Posterior vena cava (tissue), 2 donors: ENCODE results near the gene COPS3. TPM values are rescaled to one million over a fixed set of nuclear protein-coding genes. Genes with fewer than 3 reads are reported as not detected.

ENCODE experiments used
- DNase-seq: peaks from one replicate; pipeline ENCODE4 v3.0.0-alpha.2; 2020; ENCODE audit warnings: low spot score
- intact Hi-C, 2 donors: fragments of 100-400 bp; cut with DNase I; formaldehyde crosslinking; loops; one replicate each; pipeline versions ENCODE4 v1.14.1 to v1.14.2; 2022 to 2023
- total RNA-seq, 2 donors: library from RNA; stranded (reverse); fragmentation: NEBNext Ultra II Directional; extraction: Animal tissue kit (Norgen Biotek cat#: 25700); gene quantifications; one replicate each; pipeline ENCODE4 v1.2.1, GENCODE V29; 2021
- donor health status: DM: yes; HTN: yes; CAD: no.
- donor health status: DM: yes; HTN: yes; CAD: no.

The COPS3 gene
- total RNA-seq, 2 donors from 2014 or later: 45.3 to 54.6 TPM

DNA sequence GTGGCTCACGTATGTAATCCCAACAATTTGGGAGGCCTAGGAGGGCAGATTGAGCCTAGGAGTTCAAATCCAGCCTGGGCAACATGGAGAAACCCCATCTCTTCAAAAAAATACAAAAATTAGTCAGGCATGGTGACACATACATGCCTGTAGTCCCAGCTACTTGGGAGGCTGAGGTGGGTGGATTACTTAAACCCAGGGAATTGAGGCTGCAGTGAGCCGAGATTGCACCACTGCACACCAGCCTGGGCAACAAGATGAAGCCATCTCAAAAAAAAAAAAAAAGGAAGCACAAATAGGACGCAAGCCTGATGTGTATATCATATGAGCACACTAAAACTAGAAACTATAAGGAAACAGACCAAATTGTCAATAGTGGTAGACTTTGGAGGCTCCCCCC, 27.0 kb downstream of the COPS3 start:
- intact Hi-C loops: no loop called here
- peak; percentile 1 for DNase-seq

DNA sequence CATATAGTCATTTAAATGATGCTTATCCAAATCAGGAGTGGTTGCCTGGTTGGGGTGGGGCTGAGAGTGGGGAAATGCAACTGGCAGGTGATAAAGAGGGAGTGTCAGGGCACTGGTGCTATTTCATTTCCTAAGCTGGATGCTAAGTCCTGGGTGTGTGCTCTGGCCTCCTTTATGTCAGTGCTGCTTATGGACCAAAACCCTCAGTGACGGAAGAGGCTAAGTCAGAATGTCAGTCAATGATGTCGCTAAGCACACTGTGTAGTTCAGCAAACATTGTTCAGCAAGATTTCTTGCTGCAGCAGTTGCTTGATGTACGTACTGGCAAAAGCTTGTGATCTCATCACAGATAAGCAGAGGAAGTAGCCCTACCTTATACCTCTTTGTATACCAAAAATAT, 27.6 kb downstream of the COPS3 start:
- intact Hi-C loops: no loop called here
- DNase-seq: peak; percentile 9

DNA sequence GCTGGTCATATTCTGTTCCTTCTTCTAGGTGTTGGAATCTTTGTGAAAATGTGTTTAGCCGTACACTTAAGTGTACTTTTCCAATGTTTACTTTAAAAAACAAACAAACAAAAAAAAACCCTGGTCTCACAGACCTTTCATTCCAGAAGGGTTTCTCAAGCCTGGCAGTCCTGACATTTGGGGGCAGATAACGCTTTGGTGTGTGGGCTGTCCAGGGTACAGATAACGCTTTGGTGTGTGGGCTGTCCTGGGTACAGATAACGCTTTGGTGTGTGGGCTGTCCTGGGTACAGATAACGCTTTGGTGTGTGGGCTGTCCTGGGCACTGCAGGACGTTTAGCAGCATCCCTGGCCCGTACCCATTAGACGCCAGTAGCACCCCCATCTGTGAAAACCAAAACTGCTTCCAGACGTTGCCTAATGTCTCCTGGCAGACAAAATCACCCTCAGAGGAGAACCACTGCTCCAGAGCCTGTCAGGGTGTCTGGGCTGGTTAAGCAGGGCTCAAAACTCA, 28.8 kb downstream of the COPS3 start:
- peak; percentile 16 for DNase-seq
- intact Hi-C loops: no loop called here

DNA sequence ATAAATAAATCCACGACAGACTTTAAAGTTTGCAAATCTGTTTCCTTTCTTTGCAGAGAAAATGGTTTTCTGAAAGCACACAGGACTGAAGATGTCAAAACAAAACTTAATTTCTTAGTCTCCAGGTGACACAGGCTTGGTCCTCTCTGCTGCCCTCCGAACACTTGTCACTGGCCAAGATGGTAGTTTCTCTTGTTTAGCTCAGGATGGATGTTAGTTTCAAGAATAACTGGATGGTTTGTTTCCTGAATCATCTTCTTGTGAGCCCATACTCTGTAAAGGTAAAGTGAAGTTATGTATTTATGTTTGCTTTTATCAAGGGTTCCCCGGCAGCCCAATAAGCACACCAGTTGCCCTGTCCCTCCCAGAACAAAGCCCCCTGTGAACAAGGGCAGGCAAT, 34.2 kb downstream of the COPS3 start:
- intact Hi-C loops: no loop called here
- peak; percentile 1 for DNase-seq

DNA sequence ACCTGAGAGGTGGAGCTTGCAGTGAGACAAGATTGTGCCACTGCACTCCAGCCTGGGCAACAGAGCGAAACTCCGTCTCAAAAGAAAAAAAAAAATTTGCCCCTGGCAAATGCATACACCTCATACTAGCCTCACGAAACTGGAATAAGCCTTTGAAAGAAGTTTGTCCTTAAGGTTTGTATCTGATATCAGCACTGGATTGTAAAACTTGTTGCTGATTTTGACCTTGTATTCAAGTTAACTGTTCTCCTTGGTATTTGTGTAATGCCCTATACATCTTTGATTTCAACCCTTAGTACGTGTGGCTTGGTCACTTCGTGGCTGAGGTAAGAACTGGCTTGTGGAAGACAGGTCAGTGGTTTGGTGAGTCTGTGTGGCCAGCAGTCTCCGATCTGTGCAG, 37.9 kb downstream of the COPS3 start:
- no peak for DNase-seq
- intact Hi-C loops: no loop called here

DNA sequence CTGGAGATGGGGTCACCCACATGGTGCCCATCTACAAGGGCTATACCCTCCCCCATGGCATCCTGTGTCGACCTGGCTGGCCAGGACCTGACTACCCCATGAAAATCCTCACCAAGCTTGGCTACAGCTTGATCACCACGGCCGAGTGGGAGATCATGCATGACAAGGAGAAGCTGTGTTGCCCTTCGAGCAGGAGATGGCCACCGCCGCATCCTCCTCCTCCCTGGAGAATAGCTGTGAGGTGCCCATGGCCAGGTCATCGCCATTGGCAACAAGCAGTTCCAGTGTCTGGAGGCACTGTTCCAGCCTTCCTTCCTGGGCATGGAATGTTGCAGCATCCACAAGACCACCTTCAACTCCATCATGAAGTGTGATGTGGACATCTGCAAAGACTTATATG, 38.8 kb downstream of the COPS3 start:
- intact Hi-C loops: no loop called here
- peak; percentile 72 for DNase-seq

DNA sequence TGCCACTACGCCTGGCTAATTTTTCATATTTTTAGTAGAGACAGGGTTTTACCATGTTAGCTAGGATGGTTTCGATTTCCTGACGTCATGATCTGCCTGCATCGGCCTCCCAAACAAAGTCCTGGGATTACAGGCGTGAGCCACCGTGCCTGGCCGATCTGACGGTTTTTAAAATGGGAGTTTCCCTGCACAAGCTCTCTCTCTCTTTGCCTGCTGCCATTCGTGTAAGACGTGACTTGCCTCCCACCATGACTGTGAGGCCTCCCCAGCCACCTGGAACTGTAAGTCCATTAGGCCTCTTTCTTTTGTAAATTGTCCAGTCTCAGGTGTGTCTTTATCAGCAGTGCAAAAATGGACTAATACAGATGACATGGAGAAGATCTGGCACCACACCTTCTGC, 39.4 kb downstream of the COPS3 start:
- DNase-seq: peak; percentile 29
- intact Hi-C loops: no loop called here

DNA sequence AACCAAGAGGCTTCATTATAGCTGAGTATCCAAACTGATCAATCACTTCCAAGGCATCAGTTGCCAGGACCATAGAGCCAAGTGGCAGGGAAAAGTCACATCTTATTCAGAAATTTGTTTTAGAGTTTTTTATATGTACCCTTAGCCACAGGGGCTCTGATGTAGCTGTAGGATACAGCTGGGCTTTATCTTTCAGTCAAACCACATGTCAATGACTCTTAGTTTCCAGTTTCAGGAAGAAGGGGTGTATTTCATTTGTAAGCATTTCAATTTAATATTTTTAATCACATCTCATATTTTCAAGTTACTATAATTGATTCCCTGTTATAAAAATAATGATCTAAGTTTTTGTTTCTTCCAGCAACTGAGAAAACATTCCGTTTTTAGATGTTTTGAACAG, 41.2 kb downstream of the COPS3 start:
- DNase-seq: no peak
- intact Hi-C loops: loop anchor here in 1 of 2 donors (5.0 kb wide), 1 partner anchor 38 kb away; no protein-coding TSS in a partner anchor

DNA sequence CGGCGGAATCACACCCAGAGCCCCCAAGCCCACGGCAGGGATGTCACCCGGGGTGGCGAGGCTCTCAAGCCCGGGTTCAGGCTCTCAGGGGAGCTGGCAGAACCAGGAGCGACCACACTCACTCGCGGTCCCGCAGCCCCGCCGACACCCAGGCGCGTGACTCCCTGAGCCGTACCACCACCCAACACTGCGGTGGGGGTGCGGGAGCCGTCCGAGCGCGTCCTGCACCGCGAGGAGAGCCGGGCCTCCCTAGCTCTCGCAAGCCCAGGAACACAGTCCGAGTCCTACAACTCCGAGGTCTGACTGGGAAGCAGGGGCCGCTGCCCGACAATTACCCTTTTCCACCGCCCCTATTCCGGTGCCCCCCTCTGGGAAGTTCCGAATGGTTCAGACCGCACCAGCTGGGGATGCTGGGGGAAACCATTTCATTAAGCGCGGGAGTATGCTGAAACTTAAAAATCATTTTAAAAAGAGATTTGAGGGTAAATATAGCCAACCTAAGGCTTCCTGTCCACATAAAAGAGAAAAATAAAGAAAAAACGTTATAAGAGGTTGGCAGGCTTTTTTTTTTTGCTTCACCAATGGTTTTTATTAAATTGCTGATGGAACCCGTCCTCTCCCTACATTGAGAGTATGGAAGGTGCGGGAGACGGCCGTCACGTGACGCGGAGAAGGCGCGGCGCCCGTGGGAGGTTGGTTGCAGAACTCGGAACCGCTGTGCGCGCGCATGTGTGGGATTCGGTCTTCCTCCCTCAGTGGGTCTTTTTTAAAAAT, 43.8 kb downstream of the COPS3 start, which contains the start of gene FLCN:
Gene FLCN, minus strand, starts transcription at position 143 of the 774 bp plus-strand sequence. CDS start 9,031 bp downstream, outside the sequence.
- intact Hi-C loops: loop anchor here in 1 of 2 donors (5.0 kb wide), 1 partner anchor 35 kb away; no protein-coding TSS in a partner anchor
- DNase-seq: peak; percentile 98

DNA sequence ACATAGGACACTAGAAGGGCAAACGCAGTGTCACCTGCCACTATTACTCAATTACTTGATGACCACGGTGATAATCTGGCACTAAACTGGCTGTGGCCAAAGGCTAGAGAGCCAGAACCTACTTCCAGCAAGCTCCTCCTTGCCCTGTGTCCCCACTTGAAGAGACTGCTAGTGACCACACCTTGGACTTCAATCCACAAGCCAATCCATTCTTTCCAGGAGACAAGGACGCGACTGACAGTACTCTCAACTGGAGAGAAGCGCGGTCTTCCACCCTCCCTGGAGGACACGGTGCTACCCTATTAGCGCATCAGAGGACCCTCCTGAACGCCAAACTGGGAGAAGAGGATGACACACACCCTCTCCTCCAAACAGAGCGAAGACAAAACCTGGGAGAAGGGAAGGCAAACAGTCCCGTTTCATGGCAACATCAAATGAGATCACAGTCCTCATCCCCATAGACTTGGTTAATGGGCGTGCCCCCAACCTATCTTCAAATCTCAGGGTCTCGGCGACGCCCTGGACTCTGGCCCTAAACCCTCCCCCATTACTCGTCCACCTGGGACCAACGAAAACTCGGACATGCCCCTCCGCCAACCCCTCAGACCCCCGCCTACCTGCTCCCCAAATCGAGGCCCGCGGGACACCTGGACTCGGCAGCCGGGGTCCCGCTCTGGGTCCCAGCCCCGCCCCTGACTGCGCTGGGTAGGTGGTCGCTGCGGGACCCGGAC, 44.6 kb downstream of the COPS3 start:
- DNase-seq: peak; percentile 51
- intact Hi-C loops: loop anchor here in 1 of 2 donors (5.0 kb wide), 1 partner anchor 34 kb away; no protein-coding TSS in a partner anchor

DNA sequence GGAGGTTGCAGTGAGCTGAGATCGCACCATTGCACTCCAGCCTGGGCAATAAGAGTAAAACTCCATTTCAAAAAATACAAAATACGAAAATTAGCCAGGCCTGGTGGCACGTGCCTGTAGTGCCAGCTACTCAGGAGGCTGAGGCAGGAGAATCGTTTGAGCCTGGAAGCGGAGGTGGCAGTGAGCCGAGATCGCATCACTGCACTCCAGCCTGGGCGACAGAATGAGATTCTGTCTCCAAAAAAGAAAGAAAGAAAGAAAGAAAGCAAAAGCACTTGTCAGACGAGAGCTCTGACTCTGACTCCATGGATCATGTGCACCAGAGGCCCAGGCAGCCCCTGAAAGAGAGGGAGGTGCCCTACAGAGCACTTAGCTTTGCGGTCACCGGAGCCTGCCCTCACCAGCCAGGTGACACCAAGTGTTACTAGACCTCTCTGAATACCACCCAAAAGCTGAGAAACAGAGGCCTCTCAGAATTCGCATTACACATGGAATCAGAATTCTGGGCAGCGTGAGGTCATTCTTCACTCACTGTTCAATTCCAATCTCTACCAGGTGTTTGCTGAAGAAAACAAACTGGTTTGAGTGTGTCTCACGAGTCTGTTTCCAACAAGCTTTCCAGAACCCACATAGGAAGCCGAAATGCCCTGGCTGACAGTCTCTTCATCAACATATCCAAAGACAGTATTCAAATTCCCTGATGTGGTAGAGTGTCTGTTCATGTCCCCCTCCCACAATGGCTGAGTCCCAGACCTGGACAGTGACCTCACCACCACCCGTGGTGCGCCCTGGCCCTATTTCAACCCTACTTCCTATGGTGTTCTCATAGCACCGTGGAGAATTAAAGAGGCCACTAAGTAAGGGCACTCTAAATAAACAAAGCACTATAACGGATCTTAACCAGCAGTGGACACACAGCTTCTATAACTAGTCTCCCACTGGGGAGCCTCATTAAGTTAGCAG, 45.6 kb downstream of the COPS3 start:
- intact Hi-C loops: loop anchor here in 1 of 2 donors (5.0 kb wide), 1 partner anchor 33 kb away; no protein-coding TSS in a partner anchor
- peak; percentile 69 for DNase-seq

DNA sequence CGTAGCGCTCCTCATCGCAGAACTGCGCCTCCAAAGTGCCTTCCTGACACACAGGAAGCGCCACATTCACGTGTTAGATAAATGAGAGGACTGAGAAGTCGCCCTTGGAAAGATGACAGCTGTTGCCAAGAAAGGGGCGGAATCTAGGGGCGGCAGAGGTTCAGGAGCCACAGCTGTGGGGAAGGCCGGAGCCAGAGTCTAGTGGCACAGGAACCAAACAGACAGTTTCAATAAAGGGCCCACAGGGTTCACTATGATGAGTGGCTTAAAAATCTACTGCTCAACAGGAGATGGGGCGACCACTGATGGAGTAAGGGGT, 48.8 kb downstream of the COPS3 start:
- intact Hi-C loops: no loop called here
- peak; percentile 30 for DNase-seq

DNA sequence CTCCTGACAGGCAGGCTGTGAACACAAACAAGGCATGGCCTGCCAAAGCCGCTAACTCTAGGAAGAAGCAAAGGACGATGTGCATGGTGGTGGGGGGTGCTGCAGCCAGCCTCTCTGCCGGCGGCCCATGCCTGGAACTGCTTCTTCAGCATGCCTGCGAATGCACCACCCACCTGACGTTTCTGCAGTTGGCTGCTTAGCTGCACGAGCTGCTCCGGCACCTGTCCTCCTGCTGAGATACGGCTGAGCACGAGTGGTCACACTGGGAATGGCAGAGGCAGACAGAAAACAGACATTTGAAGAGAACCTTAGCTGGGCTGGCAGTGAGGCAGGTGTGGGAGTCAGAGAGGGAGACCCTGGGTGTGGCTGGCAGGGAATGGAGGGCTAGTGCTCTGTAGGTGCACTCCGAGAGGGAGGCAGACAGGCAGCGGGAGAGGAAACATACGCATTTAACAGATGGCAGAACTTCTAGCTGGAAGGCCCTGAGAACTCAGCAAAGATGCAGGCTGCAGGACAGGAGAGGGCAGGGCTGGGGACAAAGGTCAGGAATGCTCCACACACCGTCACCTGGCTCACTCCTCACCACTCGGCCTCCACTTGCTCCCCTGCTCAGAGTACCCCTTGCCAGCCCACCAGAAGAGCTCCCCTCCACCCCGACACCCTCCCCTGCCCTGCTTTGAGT, 49.3 kb downstream of the COPS3 start:
- DNase-seq: peak; percentile 73
- intact Hi-C loops: no loop called here

DNA sequence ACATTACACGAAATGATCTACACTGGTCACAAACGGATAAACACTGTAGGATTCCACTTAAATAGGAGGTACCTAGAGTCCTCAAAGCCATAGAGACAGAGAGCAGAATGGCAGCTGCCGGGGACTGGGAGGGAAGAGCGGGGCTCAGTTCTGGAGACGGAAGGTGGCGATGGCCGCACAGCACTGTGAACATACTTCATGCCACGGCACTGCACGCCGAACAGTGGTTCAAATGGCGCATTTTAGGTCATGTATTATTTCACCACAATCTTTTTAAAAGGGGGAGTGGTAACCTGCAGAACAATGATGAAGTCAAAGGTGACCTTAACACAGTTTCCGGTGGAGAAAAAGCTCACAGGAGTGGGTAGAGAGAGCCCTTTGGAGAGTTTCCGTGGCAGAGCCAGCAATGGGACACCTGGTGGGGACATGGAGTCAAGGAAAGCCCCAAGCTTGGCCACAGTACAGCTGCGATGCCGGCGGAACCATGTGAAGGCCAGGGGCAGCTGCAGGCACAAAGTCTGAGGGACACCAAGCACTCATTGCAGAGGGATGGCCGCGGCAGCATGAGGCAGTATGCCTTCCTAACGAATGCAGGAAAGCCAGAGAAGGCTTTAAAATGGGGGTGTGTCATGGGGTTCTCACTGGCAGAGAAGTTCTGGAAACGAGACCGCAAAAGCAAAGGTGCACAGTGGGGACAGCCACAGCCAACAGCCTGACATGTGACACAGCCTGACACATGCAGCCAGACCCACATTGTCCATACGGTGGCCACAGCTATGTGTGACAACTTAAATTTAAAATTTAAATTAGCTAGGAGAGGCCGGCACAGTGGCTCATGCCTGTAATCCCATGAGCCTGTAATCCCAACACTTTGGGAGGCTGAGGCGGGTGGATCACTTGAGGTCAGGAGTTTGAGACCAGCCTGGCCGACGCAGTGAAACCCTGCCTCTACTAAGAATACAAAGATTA, 51.3 kb downstream of the COPS3 start:
- DNase-seq: peak; percentile 58
- intact Hi-C loops: no loop called here

DNA sequence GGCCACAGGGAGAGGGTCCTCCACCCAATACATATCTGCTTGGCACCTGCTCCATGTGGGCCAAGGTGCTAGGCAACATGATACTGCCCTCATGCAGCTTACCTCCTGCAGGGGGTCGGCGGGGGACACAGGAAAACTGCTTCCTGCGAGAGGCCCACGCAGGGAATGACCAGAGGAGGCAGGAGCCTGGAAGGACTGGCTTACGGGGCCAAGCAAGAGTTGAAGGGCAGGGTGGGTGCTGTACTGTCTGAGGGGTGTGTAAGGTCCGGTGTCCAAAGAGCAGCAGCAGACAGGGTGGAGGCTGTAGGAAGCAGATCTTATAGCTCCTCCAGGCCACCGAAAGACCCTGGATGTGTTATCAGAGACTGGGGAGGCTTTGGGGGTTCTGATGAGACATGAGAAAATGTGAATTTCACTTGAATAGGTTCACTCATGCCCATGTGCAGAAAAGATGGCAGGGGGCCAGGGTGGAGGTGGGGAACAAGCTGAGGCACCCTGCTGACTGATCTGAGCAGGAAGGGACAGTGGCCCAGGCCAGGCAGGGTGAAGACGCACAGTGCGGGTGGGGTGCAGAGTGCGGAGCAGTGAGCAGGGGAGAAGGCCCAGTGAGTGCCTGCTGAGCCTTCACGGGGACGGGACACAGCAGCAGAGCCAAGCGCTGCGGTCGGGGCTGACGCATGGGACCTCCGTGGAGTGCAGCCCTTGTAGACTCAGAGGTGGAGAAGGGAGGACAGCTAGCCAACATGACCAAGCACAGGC, 52.3 kb downstream of the COPS3 start:
- DNase-seq: peak; percentile 77

DNA sequence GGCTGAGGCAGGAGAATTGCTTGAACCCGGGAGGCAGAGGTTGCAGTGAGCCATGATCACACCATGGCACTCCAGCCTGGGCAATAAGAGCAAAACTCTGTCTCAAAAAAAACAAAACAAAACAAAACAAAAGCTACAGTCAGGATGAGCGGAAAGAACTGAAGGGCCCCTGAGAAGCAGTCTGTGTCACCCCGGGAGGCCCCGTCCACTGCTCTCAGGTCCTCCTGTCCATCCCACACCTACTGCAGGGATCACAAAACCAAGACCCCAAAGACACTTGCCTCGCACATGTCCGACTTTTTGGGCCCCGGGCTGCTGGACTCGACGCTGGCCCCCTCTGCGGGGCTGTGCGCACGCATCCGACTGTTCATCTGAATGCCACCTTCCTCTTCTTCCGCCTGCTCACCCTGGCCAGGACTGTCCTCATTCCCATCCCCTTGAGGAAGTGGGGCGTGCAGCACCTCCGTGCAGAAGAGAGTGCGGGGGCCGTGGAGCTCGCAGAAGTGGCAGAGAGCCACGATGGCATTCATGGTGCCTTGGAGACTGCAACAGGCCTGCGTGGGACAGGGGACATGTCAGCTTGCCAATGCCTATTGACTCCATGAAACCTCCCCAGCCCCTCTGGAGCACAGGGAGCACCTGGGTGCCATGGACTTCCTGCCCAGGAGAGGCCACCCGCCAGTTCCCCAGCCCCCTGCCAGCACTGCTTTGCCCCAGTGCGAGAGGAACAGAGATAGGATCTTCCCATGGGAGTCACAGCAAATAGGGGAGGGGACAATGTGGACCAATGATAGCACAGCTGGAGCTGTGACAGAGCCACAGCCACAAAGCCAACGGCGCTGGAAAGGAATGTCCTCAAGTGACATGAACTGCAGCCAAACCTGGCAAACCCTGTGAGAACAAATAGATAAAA, 53.2 kb downstream of the COPS3 start:
- intact Hi-C loops: no loop called here
- DNase-seq: peak; percentile 65

More for the DNA sequence above, 52.3 kb downstream of the COPS3 start:
- intact Hi-C loops: no loop called here
